ENCODE data around the gene APOL6.
"Not testable (repeated sequence)": the region's sequence is repeated elsewhere in the genome, so short reads cannot be mapped to it uniquely, and the experiment has no call there.

The APOL6 gene

DNA sequence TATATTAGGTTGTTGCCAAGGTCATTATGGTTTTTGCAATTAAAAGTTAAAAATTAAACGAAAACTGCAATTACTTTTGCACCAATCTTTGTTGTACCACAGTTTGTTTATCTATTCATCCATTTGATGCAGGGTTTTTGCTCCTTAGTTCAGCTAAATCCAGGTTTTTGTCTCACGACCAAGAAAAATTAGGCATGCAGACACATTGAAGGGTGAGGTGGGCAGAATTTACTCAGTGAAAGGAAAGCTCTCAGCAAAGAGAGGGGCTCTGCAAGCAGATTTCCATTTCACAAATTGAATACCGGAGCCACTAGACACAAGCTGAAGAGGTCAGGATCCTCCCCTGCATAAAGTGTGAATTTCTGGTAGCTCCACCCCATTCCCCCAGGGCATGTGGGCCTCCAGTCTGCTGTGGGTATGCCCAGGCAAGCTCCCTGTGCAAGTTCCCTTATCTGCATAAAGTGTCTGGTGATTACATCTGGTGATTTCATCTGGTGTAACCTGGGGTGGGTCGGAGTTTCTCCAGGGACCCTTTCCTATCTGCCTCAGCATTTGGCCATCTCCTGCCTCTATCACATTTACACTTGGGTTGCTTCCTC is 33.3 kb downstream of the APOL6 start:
- DNase-seq = no peak

DNA sequence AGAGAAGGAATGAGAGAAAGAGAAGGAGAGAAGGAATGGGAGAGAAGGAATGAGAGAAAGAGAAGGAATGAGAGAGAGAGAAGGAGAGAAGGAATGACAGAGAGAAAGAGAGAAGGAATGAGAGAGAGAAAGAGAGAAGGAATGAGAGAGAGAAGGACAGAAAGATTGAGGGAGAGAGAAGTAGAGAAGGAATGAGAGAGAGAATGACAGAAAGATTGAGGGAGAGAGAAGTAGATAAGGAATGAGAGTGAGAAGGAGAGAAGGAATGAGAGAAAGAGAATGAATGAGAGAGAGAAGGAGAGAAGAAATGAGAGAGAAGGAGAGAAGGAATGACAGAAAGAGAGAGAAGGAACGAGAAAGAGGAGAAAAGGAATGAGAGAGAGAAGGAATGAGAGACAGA is 35.3 kb downstream of the APOL6 start:
- no peak for DNase-seq

DNA sequence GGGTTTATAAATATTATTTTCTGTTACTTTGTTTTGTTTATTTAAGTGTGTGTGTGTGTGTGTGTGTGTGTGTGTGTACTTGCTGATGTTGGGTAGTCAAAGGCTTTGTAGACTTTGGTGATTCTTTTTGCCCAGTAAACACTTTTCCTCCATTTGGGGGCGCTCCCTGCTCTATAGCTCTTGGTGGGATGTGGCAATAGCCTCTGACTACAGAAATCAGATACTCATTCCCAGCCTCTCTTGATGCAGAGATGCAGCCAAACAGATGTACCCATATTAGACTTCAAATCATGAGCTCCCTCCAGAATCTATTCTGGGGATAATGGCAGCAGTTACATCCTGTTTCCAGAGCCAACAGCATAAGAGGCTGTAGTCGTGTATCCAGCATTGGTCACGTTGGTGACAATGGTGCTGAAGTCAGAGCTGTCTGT is 36.0 kb downstream of the APOL6 start:
- no peak for DNase-seq

DNA sequence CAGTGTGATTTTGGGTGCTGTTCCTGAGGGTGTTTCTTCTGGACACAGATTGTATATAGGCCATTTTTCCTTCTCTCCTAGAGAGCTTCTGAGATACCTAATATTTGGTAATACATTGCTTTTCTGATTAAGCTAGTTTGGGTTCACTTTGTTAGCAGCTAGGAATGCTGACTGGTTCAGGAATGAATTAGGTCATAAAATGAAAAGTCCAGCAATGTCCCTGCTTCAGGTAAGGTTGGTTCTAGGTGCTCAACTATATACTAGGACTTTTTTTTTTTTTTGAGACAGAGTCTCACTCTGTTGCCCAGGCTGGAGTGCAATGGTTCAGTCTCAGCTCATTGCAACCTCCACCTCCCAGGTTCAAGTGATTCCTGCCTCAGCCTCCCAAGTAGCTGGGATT is 36.5 kb downstream of the APOL6 start:
- DNase-seq = no peak

DNA sequence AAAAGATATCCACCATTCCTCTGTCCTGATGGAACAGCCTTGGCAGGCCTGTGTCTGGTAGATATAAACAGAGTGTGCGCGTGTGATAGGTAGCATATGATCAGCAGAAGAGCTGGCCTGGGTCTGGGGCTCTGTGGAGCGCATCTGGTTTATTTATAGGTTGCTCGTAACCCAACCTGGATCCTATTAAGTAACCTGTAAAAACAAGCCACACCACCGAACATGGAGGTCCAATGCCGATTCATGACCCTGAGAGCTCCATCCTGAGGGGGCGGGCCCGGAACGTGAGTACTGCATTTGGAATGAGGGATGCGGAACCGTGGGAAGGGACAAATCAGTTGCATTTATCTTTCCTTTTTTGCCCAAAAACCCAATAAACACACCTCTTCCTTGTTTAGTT is 37.5 kb downstream of the APOL6 start:
- DNase-seq = no peak

DNA sequence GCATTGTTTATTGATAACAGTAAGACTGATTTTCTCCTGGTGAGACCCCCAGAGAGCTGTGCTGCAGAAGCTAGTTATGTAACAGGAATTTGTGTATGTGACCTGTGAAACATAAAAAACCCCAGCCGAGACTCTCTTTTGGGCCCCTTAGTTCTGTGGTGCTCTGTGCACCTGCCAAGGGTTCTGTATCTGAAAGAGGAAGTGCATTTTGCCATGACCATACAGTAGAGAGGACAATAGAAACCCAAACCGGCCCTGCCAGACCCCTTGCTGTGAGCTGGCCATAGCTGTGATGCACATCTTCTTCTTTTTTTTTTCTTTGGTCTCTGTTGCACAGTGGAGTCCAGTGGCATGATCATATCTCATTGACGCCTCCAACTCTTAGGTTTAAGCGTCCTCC is 38.1 kb downstream of the APOL6 start:
- DNase-seq = no peak

DNA sequence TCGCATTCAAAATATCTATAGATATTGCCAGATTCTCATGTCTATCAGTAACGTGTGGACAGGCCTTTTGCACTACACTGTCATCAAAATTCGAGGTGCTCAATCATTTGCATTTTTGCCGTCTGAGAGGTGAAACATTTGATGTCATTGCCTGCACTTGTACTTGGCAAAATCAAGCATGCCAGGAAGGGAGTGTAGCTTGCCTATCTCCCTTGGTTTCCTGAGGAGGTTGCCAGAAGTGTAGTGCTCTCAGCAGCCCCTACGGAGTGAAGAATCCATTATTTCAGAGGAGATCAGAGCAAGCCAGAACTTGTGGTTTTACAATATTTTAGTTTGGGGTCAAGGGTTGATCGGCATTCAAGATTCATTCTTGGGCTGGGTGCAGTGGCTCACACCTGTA is 39.2 kb downstream of the APOL6 start:
- no peak for DNase-seq

DNA sequence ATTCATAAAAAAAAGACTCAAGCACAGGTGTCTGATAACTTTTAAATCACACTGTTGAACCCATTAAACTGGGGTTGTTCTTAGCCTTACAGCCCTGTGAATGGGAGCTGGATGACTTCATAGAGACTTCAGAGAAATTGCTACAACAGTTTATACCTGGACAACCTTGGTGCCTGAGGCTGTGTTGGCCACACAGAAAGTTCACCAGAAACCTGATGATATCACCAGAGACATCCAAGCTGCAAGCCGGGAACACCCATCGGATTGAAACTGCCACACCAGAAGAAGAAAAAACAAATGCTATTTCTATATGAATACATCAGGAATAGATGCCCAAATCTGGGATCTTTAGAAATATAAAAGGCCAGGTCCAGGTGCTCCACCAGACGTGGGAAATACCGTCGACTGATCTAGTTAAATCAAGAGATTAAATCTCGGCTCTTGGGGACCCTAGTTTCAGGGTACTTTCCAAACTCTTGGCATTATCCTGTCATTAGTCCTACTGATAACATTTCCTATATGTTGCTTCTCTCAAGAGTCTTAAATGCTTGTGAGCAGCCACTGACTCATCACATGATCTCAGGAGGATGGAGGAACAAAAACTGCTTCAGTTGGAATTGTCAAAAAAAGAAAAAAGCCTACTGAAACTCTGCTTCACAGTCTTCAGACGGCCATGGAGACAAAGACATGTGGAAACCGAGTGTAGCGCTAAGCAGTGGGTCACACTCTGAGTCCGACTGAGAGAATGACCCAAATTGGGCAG is 40.8 kb downstream of the APOL6 start:
- DNase-seq = no peak

DNA sequence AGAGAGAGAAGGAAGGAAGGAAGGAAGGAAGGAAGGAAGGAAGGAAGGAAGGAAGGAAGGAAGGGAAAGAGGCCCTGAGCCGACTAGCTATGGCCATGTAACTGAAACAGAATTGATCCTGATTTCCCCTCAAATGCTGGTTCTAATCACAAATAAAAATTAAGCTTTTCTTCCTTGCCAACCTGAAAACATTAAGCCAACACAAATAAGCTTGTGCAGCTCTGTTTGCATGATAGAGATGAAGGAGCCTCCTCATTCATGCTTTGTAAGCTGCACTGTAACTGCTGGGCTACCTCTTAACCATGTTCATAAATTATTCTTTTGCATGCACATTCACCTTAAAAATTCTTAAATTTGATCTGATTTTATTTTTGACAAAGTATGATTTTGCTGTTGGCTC is 41.8 kb downstream of the APOL6 start:
- DNase-seq = no peak

DNA sequence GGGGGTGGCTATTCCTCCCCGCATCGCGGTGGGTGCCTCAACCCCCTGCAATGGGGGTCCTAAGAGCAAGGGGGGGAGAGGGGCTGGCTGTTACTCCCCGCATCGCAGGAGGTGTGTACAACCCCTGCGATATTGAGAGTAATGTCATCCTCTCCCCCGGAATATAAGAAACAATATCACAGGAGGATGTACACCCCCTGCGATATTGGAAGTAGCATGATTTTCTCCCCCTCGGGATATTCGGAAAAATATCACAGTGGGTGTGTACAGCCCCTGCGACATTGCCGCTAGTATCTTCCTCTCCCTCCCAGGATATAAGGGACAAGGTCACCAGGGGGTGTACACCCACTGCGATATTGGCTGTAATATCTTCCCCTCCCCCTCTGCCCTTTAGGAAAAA is 47.0 kb downstream of the APOL6 start:
- DNase-seq = no peak

DNA sequence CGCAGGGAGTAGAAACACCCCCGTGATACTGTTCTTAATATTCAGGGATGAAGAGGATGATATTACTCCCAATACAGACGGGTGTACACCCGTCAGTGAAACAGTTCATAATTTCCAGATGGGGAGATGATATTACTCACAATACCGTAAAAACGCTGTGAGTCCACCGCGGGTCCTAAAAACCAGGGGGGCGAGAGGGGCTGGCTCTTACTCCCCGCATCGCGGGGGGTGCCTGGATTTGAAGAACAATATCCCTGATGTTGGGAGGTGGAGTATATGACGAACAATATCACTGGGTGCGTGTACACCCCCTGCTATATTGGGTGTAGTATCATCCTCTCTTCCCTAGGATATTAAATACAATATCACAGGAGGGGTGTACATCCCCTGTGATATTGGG is 48.9 kb downstream of the APOL6 start:
- no peak for DNase-seq

DNA sequence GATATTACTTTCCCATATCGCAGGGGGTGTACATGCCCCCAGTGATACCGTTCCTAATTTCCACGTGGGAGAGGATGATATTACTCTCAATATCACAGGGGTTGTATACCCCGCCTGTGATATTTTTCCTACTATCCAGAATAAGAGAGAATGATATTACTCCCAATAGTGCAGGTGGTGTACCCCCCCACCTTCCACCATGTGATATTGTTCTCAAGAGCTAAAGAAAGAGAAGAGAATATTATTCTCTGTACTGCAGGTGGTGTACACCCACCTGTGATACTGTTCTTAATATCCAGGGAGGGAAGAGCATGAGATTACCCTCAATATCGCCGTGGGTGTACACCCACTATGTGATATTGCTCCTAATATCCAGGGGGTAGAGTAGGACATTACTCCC is 51.6 kb downstream of the APOL6 start:
- DNase-seq = not testable (repeated sequence)

DNA sequence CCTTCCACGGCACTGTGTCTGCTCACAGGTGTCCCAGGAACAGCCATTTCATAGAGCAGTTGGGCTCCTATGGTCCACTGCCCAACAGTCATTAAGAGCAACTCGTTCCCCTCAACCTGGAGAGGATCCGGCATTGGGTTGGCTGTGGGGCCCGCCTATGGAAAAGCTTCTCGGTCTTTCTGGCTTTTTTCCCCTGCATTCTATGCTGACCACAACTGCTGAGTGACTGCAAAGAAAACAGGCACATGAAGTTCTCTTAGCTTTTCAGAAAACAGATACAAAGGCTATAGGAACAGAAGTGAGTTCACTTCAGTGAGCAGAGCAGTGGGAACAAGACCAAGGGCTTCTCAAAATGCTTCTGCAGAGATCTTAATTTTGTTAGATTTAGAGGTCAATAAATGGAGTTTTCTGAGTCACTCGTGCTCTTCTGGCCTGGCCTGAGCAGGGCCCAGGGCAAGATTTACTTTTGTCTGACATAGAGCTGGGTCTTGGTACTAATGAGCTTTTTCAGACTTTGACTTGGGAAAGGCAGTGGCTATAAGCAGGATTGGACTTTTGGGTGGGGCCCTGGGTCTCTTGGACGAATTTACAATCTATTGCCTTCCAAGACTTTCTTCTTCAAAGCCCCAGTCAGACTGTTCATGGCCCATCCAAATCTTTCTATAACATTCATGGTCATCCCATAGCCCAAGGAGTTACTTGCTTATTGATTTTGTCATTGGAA is 55.8 kb downstream of the APOL6 start:
- no peak for DNase-seq

DNA sequence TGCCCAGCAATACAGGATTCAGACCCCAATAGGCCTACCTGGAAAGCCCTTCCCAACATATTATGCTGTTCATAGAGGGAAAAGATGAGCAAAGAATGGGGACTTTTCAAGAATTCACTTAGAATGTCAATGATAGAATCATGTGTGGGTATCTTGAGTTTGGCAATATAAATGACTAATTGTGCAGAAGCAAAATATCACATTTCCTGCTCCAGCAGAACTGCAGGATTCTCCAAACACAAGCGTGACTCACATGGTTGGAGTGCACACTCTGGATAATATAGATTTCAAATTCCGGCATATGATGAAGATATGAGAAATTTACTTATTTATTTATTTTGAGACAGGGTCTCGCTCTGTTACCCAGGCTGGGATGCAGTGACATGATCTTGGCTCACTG is 56.9 kb downstream of the APOL6 start:
- DNase-seq = no peak

DNA sequence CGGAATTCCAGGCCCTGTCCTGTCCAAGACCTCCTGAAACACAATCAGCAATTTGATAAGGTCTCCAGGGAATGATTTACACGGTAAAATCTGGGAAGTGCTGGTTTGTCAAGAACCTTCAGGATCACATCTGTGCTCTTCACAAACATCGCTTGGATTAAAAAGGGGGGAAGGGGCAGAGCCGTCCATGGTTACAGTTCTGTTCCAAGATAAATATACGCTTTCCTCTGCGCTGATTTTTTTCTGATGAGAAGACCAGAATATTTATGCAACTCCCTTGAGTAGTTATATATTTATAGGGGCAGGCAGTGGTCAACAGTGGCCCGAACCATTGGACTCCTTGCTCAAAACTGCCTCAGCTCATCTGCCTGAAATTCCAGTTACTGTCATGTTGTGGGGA is 60.2 kb downstream of the APOL6 start:
- no peak for DNase-seq

DNA sequence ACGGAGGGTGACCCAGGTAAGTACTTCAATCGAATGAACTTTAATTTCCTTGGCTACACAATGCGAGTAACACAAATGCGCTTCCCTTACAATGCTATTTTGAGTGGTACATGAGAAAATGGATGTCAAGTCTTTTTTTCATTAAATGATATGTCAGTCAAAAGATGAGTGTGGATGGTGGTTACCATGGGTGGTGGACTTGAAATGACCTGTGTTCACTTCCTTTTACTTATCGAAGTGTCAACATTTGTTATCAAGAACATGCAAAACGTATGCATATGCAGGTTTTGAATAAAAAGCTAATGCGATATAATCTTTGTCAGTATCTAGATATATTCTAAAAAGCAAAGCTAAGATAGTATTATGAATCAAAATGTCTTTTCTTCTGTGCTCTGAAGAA is 60.7 kb downstream of the APOL6 start:
- DNase-seq = no peak

DNA sequence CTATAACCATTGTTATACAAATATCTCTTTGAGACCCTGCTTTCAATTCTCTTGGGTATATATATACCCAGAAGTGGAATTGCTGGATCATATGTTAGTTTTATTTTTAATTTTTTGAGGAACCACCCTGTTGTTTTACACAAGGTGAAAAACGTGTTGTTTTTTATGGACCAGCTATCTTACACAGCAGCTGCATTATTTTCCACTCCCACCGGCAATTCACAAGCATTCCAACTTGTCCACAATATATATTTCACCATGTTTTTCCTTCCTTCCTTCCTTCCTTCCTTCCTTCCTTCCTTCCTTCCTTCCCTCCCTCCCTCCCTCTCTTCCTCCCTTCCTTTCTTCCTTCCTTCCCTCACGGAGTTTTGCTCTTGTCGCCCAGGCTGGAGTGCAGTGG is 63.1 kb downstream of the APOL6 start:
- no peak for DNase-seq

DNA sequence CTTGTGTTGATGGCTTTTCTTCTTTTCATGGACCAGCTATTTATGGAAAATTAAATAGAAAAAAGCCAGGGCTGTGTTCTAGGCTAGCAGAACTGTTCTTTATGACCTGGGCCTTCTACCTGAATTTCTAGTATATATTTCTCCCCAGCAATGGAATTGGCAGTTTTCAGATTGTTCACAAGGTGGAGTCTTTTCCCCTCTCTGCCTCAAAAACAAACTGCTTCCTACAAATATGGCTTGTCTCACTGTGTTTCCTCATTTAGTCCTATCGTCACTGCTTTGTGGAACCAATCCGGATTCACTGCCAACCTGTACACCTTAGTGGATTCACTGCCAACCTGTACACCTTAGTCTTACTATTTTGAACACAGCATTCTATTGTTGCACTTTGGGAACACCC is 64.4 kb downstream of the APOL6 start:
- no peak for DNase-seq

DNA sequence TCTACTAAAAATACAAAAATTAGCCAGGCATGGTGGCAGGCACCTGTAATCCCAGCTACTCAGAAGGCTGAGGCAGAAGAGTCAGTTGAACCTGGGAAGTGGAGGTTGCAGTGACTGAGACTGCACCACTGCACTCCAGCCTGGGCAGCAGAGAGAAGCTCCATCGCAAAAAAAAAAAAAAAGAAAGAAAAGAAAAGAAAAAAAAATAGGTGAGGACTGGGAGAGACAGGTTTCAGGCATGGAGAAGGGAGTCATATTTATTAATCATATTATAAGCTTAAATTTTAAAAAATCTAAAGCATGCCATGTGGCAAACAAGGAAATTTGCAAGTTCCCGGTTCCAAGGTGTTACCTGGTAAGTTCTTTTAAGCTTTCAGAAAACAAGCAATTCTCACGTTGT is 69.3 kb downstream of the APOL6 start, which contains the start of gene APOL5:
APOL5 (plus strand) TSS at position 301 of the 400 bp plus-strand sequence; CDS start at position 301, 0 bp downstream.
- DNase-seq = no peak
